Lower lobe of right lung (tissue), 2 donors: Measurements from ENCODE around the gene ARHGAP10. TPM values are rescaled to one million over a fixed set of nuclear protein-coding genes. Genes with fewer than 3 reads are reported as not detected.
A peak's percentile ranks its signal among the peaks of the same experiment; 100 is the strongest.

Experiments used
- ATAC-seq, 2 donors: fragments of 200-7000 bp; cut with Tn5 transposase; one replicate each; pipeline ENCODE4 v1.9.1; 2020 to 2022; ENCODE audit warnings: mild to moderate bottlenecking in 2 of 2, moderate library complexity in 2 of 2
- DNase-seq: peaks from one replicate; pipeline ENCODE4 v3.0.0-alpha.2; 2020
- H3K27ac ChIP-seq: fragments of 200-600 bp; one replicate; pipeline ENCODE4 v1.8.0; 2022
- H3K27me3 ChIP-seq: fragments of 200-600 bp; one replicate; pipeline ENCODE4 v1.8.0; 2022; ENCODE audit warnings: low read depth
- H3K36me3 ChIP-seq: fragments of 200-600 bp; one replicate; pipeline ENCODE4 v1.8.0; 2022; ENCODE audit warnings: mild to moderate bottlenecking
- H3K4me1 ChIP-seq: fragments of 200-600 bp; one replicate; pipeline ENCODE4 v1.8.0; 2022
- H3K4me3 ChIP-seq: fragments of 200-600 bp; one replicate; pipeline ENCODE4 v1.8.0; 2022; ENCODE audit warnings: mild to moderate bottlenecking
- H3K9me3 ChIP-seq: fragments of 200-600 bp; one replicate; pipeline ENCODE4 v1.8.0; 2022
- CTCF ChIP-seq: fragments of 200-600 bp; IDR thresholded peaks from one replicate; pipeline ENCODE4 v1.8.0; 2022; ENCODE audit warnings: antibody characterized with exemption, mild to moderate bottlenecking
- intact Hi-C: fragments of 100-400 bp; cut with DNase I; formaldehyde crosslinking; loops from one replicate; pipeline ENCODE4 v1.11.0; 2022
- total RNA-seq: library from RNA; stranded (reverse); fragmentation: NEBNext Ultra II Directional; extraction: Animal tissue kit (Norgen Biotek cat#: 25700); gene quantifications from one replicate; pipeline ENCODE4 v1.2.1, GENCODE V29; 2021
- donor health status: DM: no; HTN: yes; CAD: no; lungs with severe emphysema.

Gene ARHGAP10
- total RNA-seq, 1 donor from 2014 or later: 26.4 TPM

- no peak for TF ChIP-seq CTCF
Measured at GRCh38 chr4:147802346-147802745, 70.5 kb downstream of the ARHGAP10 start.

GRCh38 chr4:147805946-147806345, 74.1 kb downstream of the ARHGAP10 start:
- intact Hi-C loops: no loop called here
- H3K27ac ChIP-seq: no peak overlapping the region

More at GRCh38 chr4:147802346-147802745, 70.5 kb downstream of the ARHGAP10 start:
- Histone ChIP-seq H3K4me3 (no peak overlapping the region), H3K27ac (no peak overlapping the region), H3K27me3 (no peaks in the 10 kb centered on the region), H3K9me3 (no peaks in the 10 kb centered on the region), H3K36me3 (no peaks in the 10 kb centered on the region), H3K4me1 (peaks cover 22% of the 10 kb centered on the region)
- intact Hi-C loops: no loop called here
- DNase-seq (no peak), ATAC-seq (no peak)

GRCh38 chr4:147808447-147808846, 76.6 kb downstream of the ARHGAP10 start:
- no peak for TF ChIP-seq CTCF
- no peaks in the 10 kb centered on the region for H3K9me3 ChIP-seq
- H3K4me1 ChIP-seq: peaks cover 24% of the 10 kb centered on the region
- no peaks in the 10 kb centered on the region for H3K27me3 ChIP-seq
- intact Hi-C loops: no loop called here
- no peaks in the 10 kb centered on the region for H3K36me3 ChIP-seq
- peak in 1 of 2 donors; percentile 59 for ATAC-seq
- H3K27ac ChIP-seq: no peak overlapping the region
- H3K4me3 ChIP-seq: no peak overlapping the region
- DNase-seq: no peak

More at GRCh38 chr4:147805946-147806345, 74.1 kb downstream of the ARHGAP10 start:
- H3K4me3 ChIP-seq: no peak overlapping the region
- no peak for TF ChIP-seq CTCF
- no peaks in the 10 kb centered on the region for H3K27me3 ChIP-seq
- no peaks in the 10 kb centered on the region for H3K9me3 ChIP-seq
- peaks cover 9% of the 10 kb centered on the region for H3K4me1 ChIP-seq
- no peaks in the 10 kb centered on the region for H3K36me3 ChIP-seq
- ATAC-seq (no peak), DNase-seq (no peak)

- TF ChIP-seq CTCF: no peak
- Histone ChIP-seq H3K36me3 (no peaks in the 10 kb centered on the region), H3K27ac (no peak overlapping the region), H3K4me3 (no peak overlapping the region), H3K27me3 (no peaks in the 10 kb centered on the region), H3K4me1 (peaks cover 28% of the 10 kb centered on the region), H3K9me3 (no peaks in the 10 kb centered on the region)
- intact Hi-C loops: no loop called here
- DNase-seq (no peak), ATAC-seq (peak in 1 of 2 donors; percentile 28)
Measured at GRCh38 chr4:147809211-147809610, 77.3 kb downstream of the ARHGAP10 start.

GRCh38 chr4:147811878-147812277, 80.0 kb downstream of the ARHGAP10 start:
- peaks cover 42% of the 10 kb centered on the region for H3K4me1 ChIP-seq
- intact Hi-C loops: no loop called here

More at GRCh38 chr4:147811878-147812277, 80.0 kb downstream of the ARHGAP10 start:
- no peak for ATAC-seq
- H3K4me3 ChIP-seq: no peak overlapping the region
- H3K27ac ChIP-seq: no peak overlapping the region
- no peak for TF ChIP-seq CTCF
- H3K9me3 ChIP-seq: no peaks in the 10 kb centered on the region
- H3K36me3 ChIP-seq: no peaks in the 10 kb centered on the region
- no peak for DNase-seq
- H3K27me3 ChIP-seq: no peaks in the 10 kb centered on the region
